Posterior cingulate gyrus (tissue), 11 donors: ENCODE results near the gene CGA.

Source experiments
- DNase-seq, 10 donors: peaks; one replicate each; pipeline versions ENCODE4 v3.0.0 to v3.0.0-alpha.2; 2020 to 2021; ENCODE audit warnings: mixed read lengths in 3 of 10
- intact Hi-C: fragments of 100-400 bp; cut with DNase I; formaldehyde crosslinking; loops from one replicate; pipeline ENCODE4 v1.15.1; 2023

Gene CGA

GRCh38 chr6:87092435-87092834 lies 2.5 kb downstream of the CGA start:
- intact Hi-C loops = no loop called here
- DNase-seq = no peak

- intact Hi-C loops = no loop called here
- DNase-seq = no peak
Measured at GRCh38 chr6:87089135-87089534, 5.8 kb downstream of the CGA start.

GRCh38 chr6:87088076-87088475 lies 6.8 kb downstream of the CGA start:
- DNase-seq = no peak
- intact Hi-C loops = no loop called here

DNA sequence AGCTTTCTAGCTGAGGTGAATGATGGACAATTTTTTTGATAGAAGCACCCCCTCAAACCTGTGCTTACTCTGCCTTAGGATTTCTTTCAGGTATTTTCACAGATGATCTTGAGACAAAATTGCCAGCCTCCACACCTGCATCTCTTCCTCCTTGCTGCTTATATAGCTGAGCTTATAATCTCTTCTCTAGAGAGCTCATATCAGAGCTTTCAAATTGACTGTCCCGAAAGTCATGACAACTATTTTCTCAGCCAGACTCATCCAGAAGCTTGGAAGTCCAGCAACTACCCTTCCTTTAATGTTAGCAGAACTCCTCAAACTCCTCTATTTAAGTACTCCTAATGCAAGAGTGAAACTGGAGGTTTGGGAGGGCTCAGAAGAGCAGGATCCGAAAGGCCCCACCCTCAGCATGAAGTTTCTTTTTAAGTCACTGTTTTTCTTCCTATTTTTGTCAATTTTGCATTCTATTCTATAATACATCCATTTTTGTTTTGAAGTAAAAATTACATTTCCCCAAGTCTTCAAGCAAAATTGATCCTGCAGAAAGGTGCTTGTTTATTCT lies 12.7 kb downstream of the CGA start:
- intact Hi-C loops = no loop called here
- no peak for DNase-seq

GRCh38 chr6:87078983-87079616 lies 15.8 kb downstream of the CGA start:
- intact Hi-C loops = no loop called here
- peak; percentile 18 to 90 (median 68) for DNase-seq

DNA sequence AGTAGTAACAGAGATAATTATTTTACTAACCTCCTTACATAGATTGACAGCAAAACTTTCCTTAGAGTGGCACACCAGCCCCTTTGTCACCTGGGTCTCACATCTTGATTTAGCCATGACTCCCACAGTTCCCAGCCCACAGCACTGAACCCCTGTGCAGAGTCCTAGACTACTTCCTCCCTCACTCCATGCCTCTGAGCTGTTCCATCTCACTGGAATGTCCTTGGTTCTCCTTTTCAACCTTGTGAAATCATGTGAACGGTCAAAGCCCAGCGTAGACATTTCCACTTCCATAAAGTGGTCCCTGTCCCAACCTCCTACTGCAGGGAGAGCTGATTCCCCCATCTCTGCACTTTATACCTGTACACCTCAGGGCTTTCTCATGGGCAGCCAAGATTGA lies 19.7 kb downstream of the CGA start:
- DNase-seq = no peak
- intact Hi-C loops = no loop called here

DNA sequence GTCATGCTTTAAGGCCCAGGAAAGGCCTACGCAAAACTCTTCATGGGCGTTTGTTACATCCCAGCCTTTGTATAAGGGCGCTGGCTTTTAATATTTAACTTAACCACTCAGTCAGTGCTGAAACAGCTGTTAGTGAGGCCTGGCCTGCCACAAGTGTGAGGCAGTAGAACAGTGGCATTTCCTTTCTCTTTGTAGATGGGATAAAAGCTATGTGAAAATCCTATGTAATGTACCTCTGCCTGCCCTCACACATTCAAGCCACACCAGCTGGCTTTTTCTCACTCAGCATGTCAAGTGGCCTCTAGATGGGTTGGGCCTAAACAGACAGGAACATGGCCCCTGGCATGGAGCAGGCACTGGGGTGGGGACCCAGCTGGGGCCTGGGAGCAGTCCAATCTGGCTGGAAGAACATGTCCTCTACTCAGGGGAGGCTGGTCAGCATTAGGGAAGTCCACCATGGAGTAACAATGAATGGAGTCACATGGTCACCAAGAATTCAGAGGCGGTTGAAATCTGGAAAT lies 20.7 kb downstream of the CGA start:
- intact Hi-C loops = no loop called here
- peak in 5 of 10 donors; percentile 16 to 84 (median 73) for DNase-seq

DNA sequence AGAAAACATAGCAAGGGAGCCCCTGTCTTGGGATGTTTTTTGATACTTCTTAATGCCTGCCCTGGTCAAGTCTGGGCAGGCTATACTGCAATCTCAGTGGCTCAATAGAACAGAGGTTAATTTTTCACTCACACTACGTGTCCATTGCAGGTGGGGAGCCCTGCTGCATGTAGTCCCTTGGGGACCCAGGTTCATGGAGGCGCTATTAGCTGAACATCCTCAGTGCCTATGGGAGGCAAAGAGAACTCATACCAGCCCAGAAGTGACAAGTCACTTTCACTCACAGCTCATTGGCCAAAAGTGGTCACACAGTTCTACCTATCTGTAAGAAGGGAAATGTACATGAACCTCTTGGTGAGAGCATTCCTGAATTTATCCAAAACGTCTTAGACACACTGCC lies 23.2 kb downstream of the CGA start:
- no peak for DNase-seq
- intact Hi-C loops = no loop called here

- DNase-seq = no peak
- intact Hi-C loops = no loop called here
Measured at GRCh38 chr6:87070741-87071140, 24.2 kb downstream of the CGA start.

- intact Hi-C loops = loop anchor here (5.0 to 10.0 kb wide), 2 partner anchors 166 to 1804 kb away; no protein-coding TSS in a partner anchor
- no peak for DNase-seq
Measured at GRCh38 chr6:87068795-87069194, 26.1 kb downstream of the CGA start.

DNA sequence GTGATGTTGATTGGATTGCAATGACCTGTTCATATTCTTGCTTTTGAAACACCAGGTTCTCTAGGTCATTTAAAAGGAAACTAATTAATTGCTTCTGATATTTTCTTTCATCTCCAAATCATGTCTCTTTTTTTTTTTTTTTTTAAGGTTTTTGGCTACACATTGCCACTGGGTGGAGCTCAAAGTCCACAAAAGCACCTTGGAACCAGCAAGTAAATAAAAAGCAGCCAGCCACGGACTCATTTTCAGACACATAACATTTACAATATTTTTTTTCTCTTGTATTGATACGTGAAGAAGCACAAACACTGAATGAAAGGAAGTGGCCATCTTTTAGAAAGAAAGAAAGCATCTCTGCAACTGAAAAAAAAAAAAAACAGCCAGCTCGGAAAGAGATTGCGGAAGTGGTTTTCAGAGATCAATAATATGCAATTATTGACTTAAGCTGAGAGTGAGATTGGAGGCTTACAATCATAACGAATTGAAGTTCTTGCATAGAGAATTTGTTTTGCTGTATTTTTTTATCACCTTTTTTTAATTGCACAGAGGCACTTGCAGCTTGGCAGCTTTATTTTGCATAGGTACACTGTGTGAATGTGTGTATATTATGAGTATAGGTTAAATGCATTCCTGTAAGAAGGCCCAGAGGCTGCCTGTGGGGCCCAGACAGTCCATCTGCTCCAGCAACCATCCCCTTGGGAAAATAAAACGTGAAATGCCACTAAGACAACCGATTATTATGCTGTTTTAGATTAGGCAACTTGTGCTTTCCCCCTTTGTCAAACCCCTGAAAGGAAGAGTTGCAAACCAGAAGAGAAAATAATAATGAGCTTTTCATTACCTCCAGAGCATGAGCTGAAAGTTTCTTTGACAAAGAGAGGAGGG lies 28.2 kb downstream of the CGA start:
- intact Hi-C loops = loop anchor here (5.0 to 10.0 kb wide), 2 partner anchors 168 to 1806 kb away; no protein-coding TSS in a partner anchor
- DNase-seq = peak in 4 of 10 donors; percentile 12 to 45 (median 27)

DNA sequence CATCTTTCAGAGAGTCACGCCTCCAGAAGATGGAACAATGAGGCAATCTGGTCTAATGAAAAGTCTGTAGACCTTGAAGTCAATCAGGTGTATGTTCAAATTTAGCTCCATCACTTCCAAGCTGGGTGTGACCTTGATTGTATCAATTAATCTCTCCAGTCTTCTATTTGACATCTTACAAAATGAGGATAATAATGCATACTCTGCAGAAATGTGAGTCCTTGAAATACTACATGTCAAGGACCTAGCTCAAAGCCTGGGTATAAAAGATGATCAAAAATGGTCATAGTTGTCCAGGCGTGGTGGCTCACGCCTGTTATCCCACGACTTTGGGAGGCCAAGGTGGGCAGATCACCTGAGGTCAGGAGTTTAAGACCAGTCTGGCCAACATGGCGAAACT lies 29.8 kb downstream of the CGA start:
- intact Hi-C loops = loop anchor here (5.0 to 10.0 kb wide), 2 partner anchors 170 to 1807 kb away; no protein-coding TSS in a partner anchor
- no peak for DNase-seq

DNA sequence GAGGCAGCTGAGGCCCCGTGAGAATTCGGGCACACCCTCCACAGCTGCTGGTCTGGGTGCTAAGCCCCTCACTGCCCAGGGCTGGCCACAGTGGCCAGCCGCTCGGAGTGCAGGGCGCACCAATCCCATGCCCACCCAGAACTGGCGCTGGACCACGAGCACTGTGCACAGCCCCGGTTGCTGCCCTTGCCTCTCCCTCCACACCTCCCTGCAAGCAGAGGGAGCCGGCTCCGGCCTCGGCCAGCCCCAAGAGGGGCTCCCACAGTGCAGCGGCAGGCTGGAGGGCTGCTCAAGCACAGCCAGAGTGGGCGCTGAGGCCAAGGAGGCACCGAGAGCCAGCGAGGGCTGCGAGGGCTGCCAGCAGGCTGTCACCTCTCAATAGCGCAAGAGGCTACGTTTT lies 35.0 kb downstream of the CGA start:
- DNase-seq = peak in 2 of 10 donors; percentile 59 to 69
- intact Hi-C loops = loop anchor here (10.0 kb wide), 1 partner anchor 175 kb away; no protein-coding TSS in a partner anchor

- intact Hi-C loops = no loop called here
- no peak for DNase-seq
Measured at GRCh38 chr6:87054143-87054833, 40.6 kb downstream of the CGA start.

GRCh38 chr6:87053312-87053711 lies 41.6 kb downstream of the CGA start:
- no peak for DNase-seq
- intact Hi-C loops = no loop called here

DNA sequence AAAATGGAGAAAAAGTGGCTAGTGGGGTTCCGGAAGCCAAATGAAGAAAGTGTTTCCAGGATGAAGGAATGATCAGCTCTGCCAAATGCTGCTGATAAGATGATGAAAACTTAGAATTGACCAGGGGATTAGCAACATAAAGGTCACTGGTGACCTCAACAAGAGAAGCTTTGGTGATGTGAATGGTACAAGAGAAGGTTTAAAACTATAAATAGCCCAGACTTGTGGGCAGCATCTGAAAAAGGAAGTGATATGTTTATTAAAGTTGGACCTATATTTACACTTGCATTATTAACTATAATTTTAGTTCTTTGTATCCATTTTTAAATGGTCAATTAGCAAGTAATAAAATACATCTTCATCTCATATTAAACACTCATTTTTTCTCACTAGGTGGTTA lies 45.1 kb downstream of the CGA start:
- no peak for DNase-seq
- intact Hi-C loops = no loop called here

GRCh38 chr6:87045521-87046075 lies 49.3 kb downstream of the CGA start:
- no peak for DNase-seq
- intact Hi-C loops = no loop called here

GRCh38 chr6:87040729-87041128 lies 54.2 kb downstream of the CGA start:
- no peak for DNase-seq
- intact Hi-C loops = no loop called here
